ENCODE data around the gene CBFA2T2. TPM values are rescaled to one million over a fixed set of nuclear protein-coding genes. Genes with fewer than 3 reads are reported as not detected.

The CBFA2T2 gene
- total and polyA plus RNA-seq, 2 donors (not counting 1 experiment from before 2014, with no cell fraction given) = 26.9 to 30.0 TPM

GRCh38 chr20:33470457-33470856 lies 19.4 kb upstream of the CBFA2T2 start:
- no peaks in the 10 kb centered on the region for H3K27me3 ChIP-seq (replicated peaks in 1 of 4; ENCODE audit: control extremely low read depth in 1 of 4, control insufficient read depth in 3 of 4, insufficient read depth in 4 of 4, low read length in 3 of 4)
- no peak overlapping the region for H3K27ac ChIP-seq (ENCODE audit: low read length in 2 of 2)
- POLR2A ChIA-PET = no interaction called here
- H3K4me1 Mint-ChIP-seq = peaks cover 15% of the 10 kb centered on the region
- H3K27ac Mint-ChIP-seq = no peak overlapping the region
- TF ChIP-seq EZH2 (IDR thresholded peaks at IDR 0.05; ENCODE audit: borderline replicate concordance, insufficient read depth, low read depth, low read length, poor library complexity, severe bottlenecking) (no peak), CTCF (IDR thresholded peaks at IDR 0.05) (no peak)
- no peak overlapping the region for H2AFZ ChIP-seq (ENCODE audit: insufficient read depth, low read depth, low read length, poor library complexity, severe bottlenecking)
- H3K9ac ChIP-seq (ENCODE audit: low read length) = no peak overlapping the region
- no peak overlapping the region for H3K4me3 ChIP-seq (ENCODE audit: control extremely low read depth in 1 of 5, extremely low read depth in 1 of 5, insufficient read depth in 1 of 5, low read depth in 2 of 5, low read length in 4 of 5)
- H3K9me3 Mint-ChIP-seq (ENCODE audit: insufficient read depth) = no peaks in the 10 kb centered on the region
- no peak for ATAC-seq (ENCODE audit: low read depth)
- DNase-seq = no peak
- H4K20me1 ChIP-seq (ENCODE audit: control insufficient read depth, insufficient read depth, low read length, poor library complexity, severe bottlenecking) = no peaks in the 10 kb centered on the region
- WGBS (ENCODE audit: insufficient coverage) = 67% methylated on average over 1 of the region's 4 CpGs
- H3K9me3 ChIP-seq (ENCODE audit: control extremely low read depth in 1 of 3, control insufficient read depth in 2 of 3, insufficient read depth in 1 of 3, low read length in 2 of 3) = peaks cover 0 to 6% (median 0%) of the 10 kb centered on the region in 3 donors
- no peaks in the 10 kb centered on the region for H3K79me2 ChIP-seq (ENCODE audit: control insufficient read depth, insufficient read depth, low read length)
- H3K36me3 ChIP-seq (replicated peaks in 1 of 2; ENCODE audit: control extremely low read depth in 1 of 2, control insufficient read depth in 1 of 2, extremely low read depth in 1 of 2, insufficient read depth in 2 of 2, low read length in 1 of 2) = no peaks in the 10 kb centered on the region
- CTCF ChIA-PET = interaction anchor here (1.0 to 1.7 kb wide), 4 partner anchors 13 to 197 kb away, joined by 3 to 7 read pairs (median 3); no protein-coding TSS in a partner anchor
- intact Hi-C loops (cut with micrococcal nuclease) = no loop called here
- H3K27me3 Mint-ChIP-seq = no peaks in the 10 kb centered on the region
- no peak overlapping the region for H3K4me3 Mint-ChIP-seq
- H3K4me2 ChIP-seq (replicated peaks; ENCODE audit: low read depth, low read length, poor library complexity, severe bottlenecking) = no peak overlapping the region
- peaks cover 18% of the 10 kb centered on the region in 2 donors for H3K4me1 ChIP-seq (ENCODE audit: control insufficient read depth in 2 of 2, insufficient read depth in 2 of 2, low read length in 2 of 2)

- peaks cover 15% of the 10 kb centered on the region for H3K4me1 Mint-ChIP-seq
- intact Hi-C loops (cut with micrococcal nuclease) = no loop called here
- Histone ChIP-seq H3K36me3 (replicated peaks in 1 of 2; ENCODE audit: control extremely low read depth in 1 of 2, control insufficient read depth in 1 of 2, extremely low read depth in 1 of 2, insufficient read depth in 2 of 2, low read length in 1 of 2) (no peaks in the 10 kb centered on the region), H4K20me1 (ENCODE audit: control insufficient read depth, insufficient read depth, low read length, poor library complexity, severe bottlenecking) (no peaks in the 10 kb centered on the region), H3K27me3 (replicated peaks in 1 of 4; ENCODE audit: control extremely low read depth in 1 of 4, control insufficient read depth in 3 of 4, insufficient read depth in 4 of 4, low read length in 3 of 4) (no peaks in the 10 kb centered on the region), H3K4me3 (ENCODE audit: control extremely low read depth in 1 of 5, extremely low read depth in 1 of 5, insufficient read depth in 1 of 5, low read depth in 2 of 5, low read length in 4 of 5) (no peak overlapping the region), H3K27ac (ENCODE audit: low read length in 2 of 2) (no peak overlapping the region), H3K4me1 (ENCODE audit: control insufficient read depth in 2 of 2, insufficient read depth in 2 of 2, low read length in 2 of 2) (peaks cover 18% of the 10 kb centered on the region in 2 donors), H3K9ac (ENCODE audit: low read length) (no peak overlapping the region), H3K4me2 (replicated peaks; ENCODE audit: low read depth, low read length, poor library complexity, severe bottlenecking) (no peak overlapping the region), H3K79me2 (ENCODE audit: control insufficient read depth, insufficient read depth, low read length) (no peaks in the 10 kb centered on the region), H3K9me3 (ENCODE audit: control extremely low read depth in 1 of 3, control insufficient read depth in 2 of 3, insufficient read depth in 1 of 3, low read length in 2 of 3) (peaks cover 0 to 6% (median 0%) of the 10 kb centered on the region in 3 donors), H2AFZ (ENCODE audit: insufficient read depth, low read depth, low read length, poor library complexity, severe bottlenecking) (no peak overlapping the region)
- no peak overlapping the region for H3K27ac Mint-ChIP-seq
- 100% methylated on average over 2 of the region's 3 CpGs for WGBS (ENCODE audit: insufficient coverage)
- H3K27me3 Mint-ChIP-seq = no peaks in the 10 kb centered on the region
- ATAC-seq (ENCODE audit: low read depth) (no peak), DNase-seq (no peak)
- TF ChIP-seq CTCF (IDR thresholded peaks at IDR 0.05) (no peak), EZH2 (IDR thresholded peaks at IDR 0.05; ENCODE audit: borderline replicate concordance, insufficient read depth, low read depth, low read length, poor library complexity, severe bottlenecking) (no peak)
- H3K4me3 Mint-ChIP-seq = no peak overlapping the region
- POLR2A ChIA-PET = no interaction called here
- CTCF ChIA-PET = interaction anchor here (0.7 to 1.7 kb wide), 5 partner anchors 13 to 197 kb away, joined by 3 to 7 read pairs (median 3); no protein-coding TSS in a partner anchor
- H3K9me3 Mint-ChIP-seq (ENCODE audit: insufficient read depth) = no peaks in the 10 kb centered on the region
These were observed 19.0 kb upstream of the CBFA2T2 start for GRCh38 chr20:33470866-33471265.

All from B cell (primary cell).